Rectal smooth muscle tissue (tissue), 1 donor: ENCODE data around the gene TSPAN32.

ENCODE experiments used
- H3K27ac ChIP-seq: one replicate; pipeline ENCODE4 v1.7.0; 2013; ENCODE audit warnings: low read depth, low read length, inconsistent platforms
- H3K27me3 ChIP-seq: one replicate; pipeline ENCODE4 v1.7.0; 2013; ENCODE audit warnings: low read length; ENCODE audit not compliant: control insufficient read depth, insufficient read depth
- H3K36me3 ChIP-seq: one replicate; pipeline ENCODE4 v1.7.0; 2013; ENCODE audit warnings: low read length; ENCODE audit not compliant: control insufficient read depth, insufficient read depth
- H3K4me1 ChIP-seq: one replicate; pipeline ENCODE4 v1.7.0; 2013; ENCODE audit warnings: low read length; ENCODE audit not compliant: control insufficient read depth, insufficient read depth
- H3K4me3 ChIP-seq: one replicate; pipeline ENCODE4 v1.7.0; 2013; ENCODE audit warnings: low read length
- H3K9ac ChIP-seq: one replicate; pipeline ENCODE4 v1.7.0; 2013; ENCODE audit warnings: low read length

TSPAN32 gene

GRCh38 chr11:2313051-2313951 is 11.5 kb downstream of the TSPAN32 start:
- Histone ChIP-seq H3K36me3 (no peaks in the 10 kb centered on the region), H3K27me3 (no peaks in the 10 kb centered on the region), H3K4me1 (peaks cover 21% of the 10 kb centered on the region), H3K4me3 (no peak overlapping the region), H3K27ac (peak overlapping the region; percentile 96), H3K9ac (no peak overlapping the region)

- H3K27ac ChIP-seq = peak overlapping the region; percentile 96
- no peak overlapping the region for H3K4me3 ChIP-seq
- no peaks in the 10 kb centered on the region for H3K36me3 ChIP-seq
- no peak overlapping the region for H3K9ac ChIP-seq
- H3K4me1 ChIP-seq = peaks cover 21% of the 10 kb centered on the region
- no peaks in the 10 kb centered on the region for H3K27me3 ChIP-seq
Measured at GRCh38 chr11:2314136-2314524, 12.3 kb downstream of the TSPAN32 start.

GRCh38 chr11:2314525-2315394 is 12.9 kb downstream of the TSPAN32 start:
- H3K27ac ChIP-seq = peak overlapping the region; percentile 96
- H3K36me3 ChIP-seq = no peaks in the 10 kb centered on the region
- peak overlapping the region; percentile 9 for H3K4me3 ChIP-seq
- no peak overlapping the region for H3K9ac ChIP-seq
- no peaks in the 10 kb centered on the region for H3K27me3 ChIP-seq
- peaks cover 21% of the 10 kb centered on the region for H3K4me1 ChIP-seq

- Histone ChIP-seq H3K36me3 (no peaks in the 10 kb centered on the region), H3K4me3 (no peak overlapping the region), H3K27ac (peak overlapping the region; percentile 69), H3K9ac (no peak overlapping the region), H3K4me1 (peaks cover 21% of the 10 kb centered on the region), H3K27me3 (no peaks in the 10 kb centered on the region)
Measured at GRCh38 chr11:2315395-2316168, 13.8 kb downstream of the TSPAN32 start.

GRCh38 chr11:2316169-2316962 is 14.6 kb downstream of the TSPAN32 start:
- Histone ChIP-seq H3K4me1 (peaks cover 21% of the 10 kb centered on the region), H3K9ac (no peak overlapping the region), H3K4me3 (no peak overlapping the region), H3K27me3 (no peaks in the 10 kb centered on the region), H3K36me3 (no peaks in the 10 kb centered on the region), H3K27ac (no peak overlapping the region)

- no peaks in the 10 kb centered on the region for H3K27me3 ChIP-seq
- H3K4me3 ChIP-seq = no peak overlapping the region
- no peak overlapping the region for H3K9ac ChIP-seq
- H3K36me3 ChIP-seq = no peaks in the 10 kb centered on the region
- no peak overlapping the region for H3K27ac ChIP-seq
- H3K4me1 ChIP-seq = peaks cover 21% of the 10 kb centered on the region
Measured at GRCh38 chr11:2316963-2317244, 15.1 kb downstream of the TSPAN32 start.

- Histone ChIP-seq H3K27ac (no peak overlapping the region), H3K4me1 (peaks cover 16% of the 10 kb centered on the region), H3K27me3 (no peaks in the 10 kb centered on the region), H3K9ac (no peak overlapping the region), H3K36me3 (no peaks in the 10 kb centered on the region), H3K4me3 (no peak overlapping the region)
Measured at GRCh38 chr11:2317354-2318050, 15.7 kb downstream of the TSPAN32 start.

- Histone ChIP-seq H3K27me3 (no peaks in the 10 kb centered on the region), H3K4me3 (no peak overlapping the region), H3K27ac (no peak overlapping the region), H3K4me1 (peaks cover 13% of the 10 kb centered on the region), H3K9ac (no peak overlapping the region), H3K36me3 (no peaks in the 10 kb centered on the region)
Measured at GRCh38 chr11:2318123-2318522, 16.3 kb downstream of the TSPAN32 start.

- Histone ChIP-seq H3K27me3 (no peaks in the 10 kb centered on the region), H3K4me3 (no peak overlapping the region), H3K4me1 (peaks cover 12% of the 10 kb centered on the region), H3K27ac (no peak overlapping the region), H3K9ac (no peak overlapping the region), H3K36me3 (no peaks in the 10 kb centered on the region)
Measured at GRCh38 chr11:2318707-2319106, 16.9 kb downstream of the TSPAN32 start.

- Histone ChIP-seq H3K4me1 (no peaks in the 10 kb centered on the region), H3K36me3 (no peaks in the 10 kb centered on the region), H3K27ac (no peak overlapping the region), H3K9ac (no peak overlapping the region), H3K27me3 (no peaks in the 10 kb centered on the region), H3K4me3 (no peak overlapping the region)
Measured at GRCh38 chr11:2319791-2320472, 18.1 kb downstream of the TSPAN32 start.
